Measurements from ENCODE around the gene BAIAP3.

The BAIAP3 gene

GRCh38 chr16:1371054-1371978 is 37.9 kb downstream of the BAIAP3 start:
- no peak for DNase-seq

GRCh38 chr16:1372292-1372950 is 39.0 kb downstream of the BAIAP3 start:
- DNase-seq = no peak

DNA sequence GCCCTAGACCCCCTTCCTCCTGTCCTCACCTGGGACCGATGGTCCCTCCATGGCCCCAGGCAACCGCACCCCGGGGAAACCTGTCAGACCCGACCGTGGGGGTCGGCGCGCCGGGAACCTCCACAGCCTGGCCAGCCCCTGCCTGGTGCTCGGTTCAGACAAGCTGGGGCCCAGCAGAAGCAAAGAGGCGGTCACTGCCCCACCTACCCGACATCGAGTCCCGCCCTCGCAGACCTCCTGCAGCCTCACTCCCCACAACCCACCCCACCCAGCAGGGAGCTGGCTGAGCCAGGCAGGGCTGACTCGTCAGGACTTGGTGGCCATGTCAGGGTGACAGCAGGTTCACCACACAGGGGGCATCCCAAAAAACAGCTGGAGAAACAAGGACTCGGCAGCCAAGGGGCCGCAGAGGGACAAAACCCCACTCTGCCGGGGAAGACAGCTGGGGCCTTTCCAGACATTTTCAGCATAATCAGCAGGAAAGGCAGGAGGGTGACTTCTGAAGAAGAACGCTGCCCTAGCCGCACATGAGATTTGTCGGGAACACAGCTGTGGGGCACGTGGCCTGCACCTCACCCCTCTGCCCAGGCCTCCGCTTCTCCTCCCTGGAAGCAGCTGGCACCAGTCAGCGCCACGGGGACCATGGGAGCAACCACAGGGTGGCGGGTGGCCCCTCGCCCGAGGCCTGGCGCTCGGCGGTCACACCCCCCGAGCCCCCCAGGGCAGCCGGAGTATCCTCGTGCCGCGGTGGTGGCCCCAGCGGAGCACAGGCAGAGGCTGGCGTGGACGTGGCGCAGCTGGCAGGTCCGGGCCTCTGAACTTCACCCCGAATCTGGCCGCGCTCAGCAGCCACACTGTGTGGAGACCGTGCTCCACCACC is 41.2 kb downstream of the BAIAP3 start:
- DNase-seq = no peak

DNA sequence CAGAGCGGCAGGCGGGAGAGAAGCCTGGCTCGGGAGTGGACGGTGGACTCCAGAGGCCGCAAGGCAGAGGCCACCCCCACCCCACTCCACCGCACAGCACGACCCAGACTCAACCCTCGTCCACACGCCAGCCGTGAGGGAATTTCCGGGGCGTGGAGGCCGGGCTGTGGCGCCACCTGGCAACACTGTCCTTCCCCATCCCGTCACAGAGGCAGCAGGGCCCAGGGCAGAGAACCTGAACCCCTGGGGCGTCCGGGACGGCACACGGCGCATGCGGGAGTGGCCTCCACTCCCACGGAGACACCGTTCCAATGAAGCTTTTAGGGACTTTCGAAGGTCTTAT is 41.8 kb downstream of the BAIAP3 start:
- DNase-seq = no peak

GRCh38 chr16:1375741-1376410 is 42.4 kb downstream of the BAIAP3 start:
- DNase-seq = no peak

- no peak for DNase-seq
Measured at GRCh38 chr16:1377406-1378010, 44.1 kb downstream of the BAIAP3 start.

- DNase-seq = no peak
Measured at GRCh38 chr16:1378087-1378803, 44.8 kb downstream of the BAIAP3 start.

GRCh38 chr16:1378804-1379303 is 45.4 kb downstream of the BAIAP3 start:
- DNase-seq = peak; percentile 86

- peak; percentile 93 for DNase-seq
Measured at GRCh38 chr16:1379304-1380076, 46.0 kb downstream of the BAIAP3 start.

DNA sequence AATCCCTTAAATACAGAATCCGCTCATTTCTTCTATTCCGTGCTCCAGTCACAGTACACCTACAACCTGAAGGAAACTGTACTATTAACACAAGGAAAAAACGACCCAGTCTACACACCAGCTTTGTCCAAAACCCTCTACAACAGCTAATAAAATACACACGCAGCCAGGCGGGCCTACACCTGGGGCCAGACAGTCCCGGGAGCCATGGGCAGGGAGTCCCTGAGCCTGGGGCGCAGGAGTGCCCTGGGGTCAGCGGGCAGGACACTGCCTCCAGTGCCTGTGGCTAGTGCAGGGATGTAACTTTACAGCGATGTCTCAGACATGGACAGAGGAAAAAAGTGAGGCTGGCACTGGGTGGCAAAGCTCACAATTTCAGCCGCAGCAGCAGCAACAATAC is 46.8 kb downstream of the BAIAP3 start:
- DNase-seq = no peak

DNA sequence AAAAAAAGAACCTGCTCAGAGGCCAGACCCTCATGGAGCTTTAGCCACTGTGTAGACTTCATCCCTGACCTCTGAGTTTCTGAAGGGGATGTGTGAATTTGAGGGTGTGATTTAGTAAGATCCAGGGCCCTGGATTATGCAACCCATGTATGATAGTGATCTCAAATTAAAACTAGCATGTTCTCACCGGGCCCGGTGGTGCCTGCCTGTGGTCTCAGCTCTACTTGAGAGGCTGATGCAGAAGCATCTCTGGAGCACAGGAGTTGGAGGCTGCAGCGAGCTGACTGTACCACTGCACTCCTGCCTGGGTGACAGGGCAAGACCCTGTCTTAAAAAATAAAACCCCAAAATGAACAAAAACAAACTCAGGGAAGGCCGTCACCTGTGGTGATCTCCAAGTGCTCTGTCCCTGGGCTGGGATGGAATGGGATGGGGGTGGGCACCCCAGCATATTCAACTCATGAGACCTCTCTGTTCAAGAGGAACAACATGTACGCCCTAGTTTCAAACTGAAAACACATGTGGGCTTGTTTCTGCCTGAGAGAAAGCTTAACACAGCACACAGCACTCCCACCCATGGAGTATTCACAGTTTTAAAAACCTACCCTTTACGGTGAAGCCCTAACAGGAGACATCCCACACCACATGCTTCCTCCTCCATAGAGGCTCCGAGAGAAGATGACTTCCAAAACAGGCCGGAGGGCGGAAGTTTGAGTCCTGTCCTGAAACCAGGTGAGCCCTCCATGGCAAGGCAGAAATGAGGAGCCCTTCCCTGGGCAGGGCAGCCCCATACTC is 48.4 kb downstream of the BAIAP3 start:
- no peak for DNase-seq

GRCh38 chr16:1383556-1383955 is 50.1 kb downstream of the BAIAP3 start:
- DNase-seq = no peak

DNA sequence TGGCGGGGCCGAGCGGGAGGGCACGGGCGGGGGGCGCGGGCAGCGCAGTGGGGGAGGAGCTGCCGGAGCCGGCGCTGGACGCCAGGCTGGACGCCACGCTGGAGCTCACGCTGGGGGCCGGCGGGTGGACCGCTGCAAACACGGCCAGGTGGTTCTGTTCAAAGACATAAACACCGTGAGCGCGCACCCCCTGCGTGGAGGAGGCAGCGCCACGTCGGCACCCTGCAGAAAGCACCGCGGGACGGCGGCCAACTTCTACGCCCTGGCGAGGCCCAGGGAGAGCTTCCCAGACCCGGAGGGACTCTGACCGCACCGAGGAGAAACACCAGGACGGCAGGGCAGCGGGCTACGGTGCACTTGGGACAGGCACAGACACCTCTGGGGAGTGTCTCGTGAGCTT is 51.8 kb downstream of the BAIAP3 start:
- no peak for DNase-seq

DNA sequence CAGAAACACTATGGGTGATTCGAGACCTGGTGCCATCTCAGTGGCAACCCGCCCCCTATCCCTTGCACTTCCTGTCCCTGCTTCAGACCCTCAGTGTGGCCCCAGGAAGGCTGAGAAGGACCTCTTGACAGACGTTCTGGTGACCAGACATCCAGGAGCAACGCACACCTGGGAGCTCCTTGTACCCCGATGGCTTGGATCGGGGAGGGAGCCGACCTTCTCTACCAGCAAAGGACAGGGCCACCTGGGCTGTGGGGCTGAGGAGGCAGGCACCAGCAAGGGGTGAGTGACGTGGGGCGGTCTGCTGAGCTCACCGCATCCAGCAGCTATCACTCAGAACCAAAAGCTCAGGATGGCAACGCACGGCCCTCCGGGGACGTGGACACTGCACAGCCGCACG is 53.9 kb downstream of the BAIAP3 start:
- no peak for DNase-seq

- DNase-seq = no peak
Measured at GRCh38 chr16:1389762-1390161, 56.3 kb downstream of the BAIAP3 start.

DNA sequence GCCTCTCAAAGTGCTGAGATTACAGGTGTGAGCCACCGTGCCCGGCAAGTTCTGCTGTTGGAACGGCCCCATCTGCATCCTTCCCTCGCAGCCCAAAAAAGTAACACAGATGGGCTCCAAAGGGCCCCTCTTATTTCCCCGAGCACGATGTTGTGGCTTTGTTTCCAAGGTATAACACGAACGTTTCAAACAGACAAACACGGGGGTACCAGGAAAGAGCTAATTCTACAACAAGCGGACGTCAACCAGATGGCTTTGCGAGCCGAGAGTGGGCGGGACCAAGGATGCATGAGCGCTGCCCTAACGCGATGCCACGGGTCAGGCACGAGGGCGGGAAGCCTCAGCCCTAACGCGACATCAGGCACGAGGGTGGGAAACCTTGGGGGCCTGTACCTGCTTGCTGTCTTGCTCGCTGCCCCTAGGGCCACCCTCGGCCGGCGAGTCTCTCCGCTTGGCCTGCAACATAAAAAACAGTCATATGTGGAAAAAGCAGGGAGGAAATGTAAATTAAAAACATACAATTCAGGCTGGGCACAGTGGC is 56.9 kb downstream of the BAIAP3 start:
- no peak for DNase-seq

- DNase-seq = no peak
Measured at GRCh38 chr16:1392826-1393225, 59.4 kb downstream of the BAIAP3 start.

DNA sequence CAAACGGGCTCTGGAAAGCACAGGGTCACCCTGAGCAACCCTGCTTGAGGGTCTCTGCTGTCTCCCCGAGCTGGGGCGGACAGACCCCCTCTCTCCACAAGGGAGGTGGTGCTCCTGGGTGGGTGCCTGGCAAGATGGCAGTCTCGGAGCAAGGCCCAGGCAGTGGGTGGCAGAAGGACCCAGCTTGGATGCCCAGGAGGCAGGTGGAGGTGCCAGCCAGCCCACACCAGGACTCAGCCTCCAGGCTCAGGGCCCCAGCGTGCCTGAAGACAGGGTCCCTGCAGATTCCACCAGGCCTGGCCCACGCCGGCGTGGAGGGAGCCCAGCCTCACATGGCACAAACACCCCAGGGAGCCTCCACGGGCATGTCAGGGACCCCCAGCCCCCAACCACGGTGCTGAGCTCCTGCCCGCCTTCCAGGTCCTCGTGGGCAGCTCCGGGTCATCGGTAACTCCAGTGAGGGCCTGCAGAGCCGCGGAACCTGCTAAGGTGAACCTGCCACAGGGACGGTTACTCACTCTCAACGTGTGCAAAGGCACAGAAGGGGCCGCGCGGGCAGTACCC is 60.2 kb downstream of the BAIAP3 start:
- no peak for DNase-seq

- no peak for DNase-seq
Measured at GRCh38 chr16:1394367-1394951, 61.0 kb downstream of the BAIAP3 start.
